ENCODE results near the gene PCDHB11.
"Not testable (repeated sequence)": the region's sequence is repeated elsewhere in the genome, so short reads cannot be mapped to it uniquely, and the experiment has no call there.

DNA sequence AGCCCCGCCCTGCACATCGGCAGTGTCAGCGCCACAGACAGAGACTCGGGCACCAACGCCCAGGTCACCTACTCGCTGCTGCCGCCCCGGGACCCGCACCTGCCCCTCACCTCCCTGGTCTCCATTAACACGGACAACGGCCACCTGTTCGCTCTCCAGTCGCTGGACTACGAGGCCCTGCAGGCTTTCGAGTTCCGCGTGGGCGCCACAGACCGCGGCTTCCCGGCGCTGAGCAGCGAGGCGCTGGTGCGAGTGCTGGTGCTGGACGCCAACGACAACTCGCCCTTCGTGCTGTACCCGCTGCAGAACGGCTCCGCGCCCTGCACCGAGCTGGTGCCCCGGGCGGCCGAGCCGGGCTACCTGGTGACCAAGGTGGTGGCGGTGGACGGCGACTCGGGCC, 47.5 kb downstream of the PCDHB11 start:
- TF ChIP-seq, protein P1, sequence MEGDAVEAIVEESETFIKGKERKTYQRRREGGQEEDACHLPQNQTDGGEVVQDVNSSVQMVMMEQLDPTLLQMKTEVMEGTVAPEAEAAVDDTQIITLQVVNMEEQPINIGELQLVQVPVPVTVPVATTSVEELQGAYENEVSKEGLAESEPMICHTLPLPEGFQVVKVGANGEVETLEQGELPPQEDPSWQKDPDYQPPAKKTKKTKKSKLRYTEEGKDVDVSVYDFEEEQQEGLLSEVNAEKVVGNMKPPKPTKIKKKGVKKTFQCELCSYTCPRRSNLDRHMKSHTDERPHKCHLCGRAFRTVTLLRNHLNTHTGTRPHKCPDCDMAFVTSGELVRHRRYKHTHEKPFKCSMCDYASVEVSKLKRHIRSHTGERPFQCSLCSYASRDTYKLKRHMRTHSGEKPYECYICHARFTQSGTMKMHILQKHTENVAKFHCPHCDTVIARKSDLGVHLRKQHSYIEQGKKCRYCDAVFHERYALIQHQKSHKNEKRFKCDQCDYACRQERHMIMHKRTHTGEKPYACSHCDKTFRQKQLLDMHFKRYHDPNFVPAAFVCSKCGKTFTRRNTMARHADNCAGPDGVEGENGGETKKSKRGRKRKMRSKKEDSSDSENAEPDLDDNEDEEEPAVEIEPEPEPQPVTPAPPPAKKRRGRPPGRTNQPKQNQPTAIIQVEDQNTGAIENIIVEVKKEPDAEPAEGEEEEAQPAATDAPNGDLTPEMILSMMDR (IDR thresholded peaks at IDR 0.05; ENCODE audit: low read length): not testable (repeated sequence)
- TF ChIP-seq EZH2 (IDR thresholded peaks at IDR 0.05; ENCODE audit: borderline replicate concordance, low read length): not testable (repeated sequence)
